Activated CD8-positive, alpha-beta T cell treated with anti-CD3 and anti-CD28 coated beads for 36 hours (primary cell): ENCODE data around the gene GPC6. TPM values are rescaled to one million over a fixed set of nuclear protein-coding genes. Genes with fewer than 3 reads are reported as not detected.

Experiments
- ATAC-seq: fragments of 200-7000 bp; cut with Tn5 transposase; one replicate; pipeline ENCODE4 v1.10.0; 2021; ENCODE audit warnings: mild to moderate bottlenecking, moderate library complexity
- CTCF ChIA-PET: fragments of 350-600 bp; sonication (Branson Sonifier 250); formaldehyde crosslinking; loops from one replicate; lab custom pipeline; 2021; ENCODE audit warnings: antibody characterized with exemption; lab: Charles Lee
- POLR2A ChIA-PET: fragments of 350-600 bp; sonication (Branson Sonifier 250); formaldehyde crosslinking; loops from one replicate; lab custom pipeline; 2021; ENCODE audit warnings: antibody characterized with exemption; lab: Charles Lee
- DNase-seq: peaks from one replicate; pipeline ENCODE4 v3.0.0-alpha.2; 2020
- H3K27ac Mint-ChIP-seq: one replicate; pipeline ENCODE4 v1.8.0; 2021; ENCODE audit warnings: mild to moderate bottlenecking, mixed read lengths
- H3K27me3 Mint-ChIP-seq: one replicate; pipeline ENCODE4 v1.8.0; 2021; ENCODE audit warnings: mixed read lengths
- H3K36me3 Mint-ChIP-seq: one replicate; pipeline ENCODE4 v1.8.0; 2021; ENCODE audit warnings: low read depth, mixed read lengths
- H3K4me1 Mint-ChIP-seq: one replicate; pipeline ENCODE4 v1.8.0; 2021; ENCODE audit warnings: low read depth, mixed read lengths
- H3K4me3 Mint-ChIP-seq: one replicate; pipeline ENCODE4 v1.8.0; 2021; ENCODE audit warnings: mild to moderate bottlenecking, moderate library complexity, mixed read lengths
- H3K9me3 Mint-ChIP-seq: one replicate; pipeline ENCODE4 v1.8.0; 2021; ENCODE audit warnings: mixed read lengths
- intact Hi-C: fragments of 100-400 bp; cut with micrococcal nuclease; formaldehyde crosslinking; loops from one replicate; pipeline ENCODE4 v1.10.0; 2022
- total RNA-seq, 2 experiments: library from RNA; stranded (reverse); gene quantifications; one replicate each; pipeline ENCODE4 v1.2.3, GENCODE V29; 2021
- TF ChIP-seq, protein P1 (sequence below): fragments of 200-600 bp; IDR thresholded peaks from one replicate; pipeline ENCODE4 v1.8.0; 2022; ENCODE audit warnings: antibody characterized with exemption, mild to moderate bottlenecking

The GPC6 gene
- total RNA-seq, 2 experiments from 2014 or later, result not detected

DNA sequence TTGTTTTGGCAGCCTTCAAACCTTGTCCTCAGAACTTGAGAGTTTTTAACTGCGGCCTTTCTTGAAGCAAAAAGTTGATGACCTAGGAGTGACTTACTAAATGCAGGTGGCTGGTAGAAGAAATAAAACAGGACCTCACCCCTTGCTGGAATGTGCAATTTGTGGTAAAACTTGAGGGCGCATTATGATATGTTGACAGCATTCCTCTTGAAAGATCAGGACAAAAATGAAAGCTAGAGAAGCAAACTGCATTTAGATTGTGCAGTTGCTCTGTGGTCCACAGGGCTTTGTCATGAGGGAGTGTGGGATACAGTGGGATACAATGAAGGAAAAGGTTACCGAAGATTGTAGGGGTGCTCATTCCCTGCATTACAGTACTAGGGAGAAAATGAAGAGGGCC is 504.2 kb downstream of the GPC6 start:
- ATAC-seq (no peak), DNase-seq (no peak)
- Mint-ChIP-seq H3K4me1 (no peaks in the 10 kb centered on the region), H3K36me3 (no peaks in the 10 kb centered on the region), H3K27me3 (no peaks in the 10 kb centered on the region), H3K27ac (no peak overlapping the region), H3K9me3 (peaks cover 1% of the 10 kb centered on the region), H3K4me3 (no peak overlapping the region)
- intact Hi-C loops, result no loop called here
- ChIA-PET CTCF (no interaction called here), POLR2A (no interaction called here)
- TF ChIP-seq, protein P1, sequence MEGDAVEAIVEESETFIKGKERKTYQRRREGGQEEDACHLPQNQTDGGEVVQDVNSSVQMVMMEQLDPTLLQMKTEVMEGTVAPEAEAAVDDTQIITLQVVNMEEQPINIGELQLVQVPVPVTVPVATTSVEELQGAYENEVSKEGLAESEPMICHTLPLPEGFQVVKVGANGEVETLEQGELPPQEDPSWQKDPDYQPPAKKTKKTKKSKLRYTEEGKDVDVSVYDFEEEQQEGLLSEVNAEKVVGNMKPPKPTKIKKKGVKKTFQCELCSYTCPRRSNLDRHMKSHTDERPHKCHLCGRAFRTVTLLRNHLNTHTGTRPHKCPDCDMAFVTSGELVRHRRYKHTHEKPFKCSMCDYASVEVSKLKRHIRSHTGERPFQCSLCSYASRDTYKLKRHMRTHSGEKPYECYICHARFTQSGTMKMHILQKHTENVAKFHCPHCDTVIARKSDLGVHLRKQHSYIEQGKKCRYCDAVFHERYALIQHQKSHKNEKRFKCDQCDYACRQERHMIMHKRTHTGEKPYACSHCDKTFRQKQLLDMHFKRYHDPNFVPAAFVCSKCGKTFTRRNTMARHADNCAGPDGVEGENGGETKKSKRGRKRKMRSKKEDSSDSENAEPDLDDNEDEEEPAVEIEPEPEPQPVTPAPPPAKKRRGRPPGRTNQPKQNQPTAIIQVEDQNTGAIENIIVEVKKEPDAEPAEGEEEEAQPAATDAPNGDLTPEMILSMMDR, result no peak

DNA sequence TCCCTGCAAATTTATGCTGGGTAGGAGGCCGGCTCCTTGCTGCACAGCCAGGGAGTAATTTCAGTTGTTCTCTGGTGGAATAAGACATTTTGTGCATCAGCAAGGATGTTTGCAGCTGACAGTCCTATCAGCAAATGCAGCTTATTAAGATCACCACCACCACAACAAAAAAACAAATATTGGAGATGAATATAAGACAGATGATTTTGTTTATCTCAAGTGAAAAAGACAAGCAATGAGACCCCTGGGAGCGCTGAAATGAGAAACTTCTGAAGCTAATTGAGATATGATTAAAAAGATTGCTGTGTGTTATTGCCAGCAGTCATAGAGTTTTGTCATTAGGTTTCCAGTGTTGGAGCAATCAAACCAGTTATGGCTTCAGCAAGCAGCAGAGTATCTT is 505.6 kb downstream of the GPC6 start:
- ATAC-seq, result no peak
- intact Hi-C loops, result no loop called here
- H3K4me3 Mint-ChIP-seq, result no peak overlapping the region
- H3K4me1 Mint-ChIP-seq, result no peaks in the 10 kb centered on the region
- no peak overlapping the region for H3K27ac Mint-ChIP-seq
- CTCF ChIA-PET, result no interaction called here
- no peaks in the 10 kb centered on the region for H3K27me3 Mint-ChIP-seq
- TF ChIP-seq, protein P1, result no peak
- H3K36me3 Mint-ChIP-seq, result no peaks in the 10 kb centered on the region
- POLR2A ChIA-PET, result no interaction called here
- DNase-seq, result no peak
- peaks cover 1% of the 10 kb centered on the region for H3K9me3 Mint-ChIP-seq

DNA sequence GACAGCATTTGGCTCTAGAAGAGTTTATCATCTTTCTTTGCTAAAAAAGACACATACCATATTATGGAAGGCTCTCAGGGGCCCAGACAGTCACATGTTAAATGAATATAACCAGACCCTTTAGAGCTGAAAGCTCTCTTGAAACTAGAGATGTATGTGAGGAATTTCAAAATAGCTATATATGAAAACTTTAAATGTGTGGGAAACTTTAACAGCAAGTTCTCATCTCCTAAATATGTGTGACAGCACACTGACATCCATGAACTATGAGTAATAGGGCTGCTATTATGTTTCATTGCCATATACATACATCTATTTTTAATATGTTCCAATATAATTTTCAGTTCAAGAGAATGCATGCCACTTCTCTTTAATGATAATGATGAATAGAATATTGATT is 509.5 kb downstream of the GPC6 start:
- Mint-ChIP-seq H3K9me3 (no peaks in the 10 kb centered on the region), H3K4me1 (no peaks in the 10 kb centered on the region), H3K36me3 (no peaks in the 10 kb centered on the region), H3K27me3 (no peaks in the 10 kb centered on the region), H3K4me3 (no peak overlapping the region), H3K27ac (no peak overlapping the region)
- ChIA-PET CTCF (no interaction called here), POLR2A (no interaction called here)
- intact Hi-C loops, result no loop called here
- ATAC-seq (no peak), DNase-seq (no peak)
- TF ChIP-seq, protein P1, result no peak

DNA sequence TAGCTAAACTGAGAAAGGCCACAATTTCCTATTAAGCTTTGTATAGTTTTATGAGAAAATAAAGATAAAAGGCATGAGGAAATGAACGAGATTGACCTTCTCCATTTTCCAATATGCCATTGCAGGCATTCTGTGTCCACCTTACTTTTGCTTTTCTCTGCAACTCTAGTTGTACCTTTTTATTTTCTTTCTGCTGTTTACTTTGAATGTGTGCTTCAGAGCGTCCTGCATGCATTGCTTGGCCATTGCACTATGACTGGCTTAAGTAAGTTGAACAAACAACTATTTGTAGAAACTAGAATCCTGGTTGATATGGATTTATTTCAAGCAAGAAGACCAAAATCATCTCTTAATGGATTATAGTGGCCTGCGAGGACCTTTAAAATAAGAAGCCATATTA is 510.3 kb downstream of the GPC6 start:
- intact Hi-C loops, result no loop called here

DNA sequence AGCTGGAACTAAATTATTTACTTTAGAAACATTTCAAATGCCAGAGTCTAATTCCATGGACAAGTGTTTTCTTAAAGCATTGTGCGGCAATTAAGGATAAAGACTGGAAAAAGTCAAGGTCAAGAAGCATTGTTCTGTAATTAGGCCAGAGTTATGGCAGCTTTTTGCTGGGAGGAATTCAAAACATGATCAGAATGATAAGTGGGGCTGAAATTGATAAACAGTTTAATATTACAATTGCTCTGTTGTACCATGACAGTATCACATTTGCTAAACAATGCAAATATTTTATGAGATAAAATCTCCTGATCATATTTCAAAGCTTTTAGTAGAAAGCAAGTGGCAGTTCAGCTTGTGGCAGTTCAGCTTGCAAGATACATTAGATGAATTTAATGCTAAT is 513.7 kb downstream of the GPC6 start:
- no peak overlapping the region for H3K27ac Mint-ChIP-seq
- DNase-seq, result no peak
- POLR2A ChIA-PET, result no interaction called here

More for the DNA sequence above, 510.3 kb downstream of the GPC6 start:
- Mint-ChIP-seq H3K9me3 (no peaks in the 10 kb centered on the region), H3K4me3 (no peak overlapping the region), H3K27ac (no peak overlapping the region), H3K36me3 (no peaks in the 10 kb centered on the region), H3K27me3 (no peaks in the 10 kb centered on the region), H3K4me1 (no peaks in the 10 kb centered on the region)
- ChIA-PET POLR2A (no interaction called here), CTCF (no interaction called here)
- no peak for ATAC-seq
- TF ChIP-seq, protein P1, result no peak
- no peak for DNase-seq

More for the DNA sequence above, 513.7 kb downstream of the GPC6 start:
- peaks cover 4% of the 10 kb centered on the region for H3K27me3 Mint-ChIP-seq
- intact Hi-C loops, result no loop called here
- CTCF ChIA-PET, result no interaction called here
- H3K4me3 Mint-ChIP-seq, result no peak overlapping the region
- H3K9me3 Mint-ChIP-seq, result no peaks in the 10 kb centered on the region
- no peaks in the 10 kb centered on the region for H3K4me1 Mint-ChIP-seq
- no peaks in the 10 kb centered on the region for H3K36me3 Mint-ChIP-seq
- TF ChIP-seq, protein P1, result no peak
- no peak for ATAC-seq
